NCI-H2171 treated with DMSO at 0.1 percent for 48 hours (cell line): ENCODE measurements around the gene OPTC.

Experiments used
- DNase-seq: peaks from one replicate; lab custom pipeline; 2025; lab: John Stamatoyannopoulos, UW

Gene OPTC

GRCh38 chr1:203536575-203536974, 42.6 kb downstream of the OPTC start:
- DNase-seq, result no peak

- DNase-seq, result no peak
These were observed 43.1 kb downstream of the OPTC start for GRCh38 chr1:203536980-203537455.

- DNase-seq, result peak; percentile 28
These were observed 44.0 kb downstream of the OPTC start for GRCh38 chr1:203537806-203538464.

GRCh38 chr1:203538726-203539125, 44.8 kb downstream of the OPTC start:
- DNase-seq, result no peak

- no peak for DNase-seq
These were observed 46.0 kb downstream of the OPTC start for GRCh38 chr1:203539831-203540546.

GRCh38 chr1:203544485-203544884, 50.5 kb downstream of the OPTC start:
- DNase-seq, result no peak

- no peak for DNase-seq
These were observed 51.2 kb downstream of the OPTC start for GRCh38 chr1:203544978-203545816.

GRCh38 chr1:203546274-203546673, 52.3 kb downstream of the OPTC start:
- no peak for DNase-seq

- no peak for DNase-seq
These were observed 53.2 kb downstream of the OPTC start for GRCh38 chr1:203547147-203547546.

GRCh38 chr1:203547771-203548421, 53.9 kb downstream of the OPTC start:
- DNase-seq, result peak; percentile 13

- no peak for DNase-seq
These were observed 54.9 kb downstream of the OPTC start for GRCh38 chr1:203548892-203549291.

GRCh38 chr1:203549309-203549708, 55.4 kb downstream of the OPTC start:
- peak; percentile 72 for DNase-seq

- no peak for DNase-seq
These were observed 56.9 kb downstream of the OPTC start for GRCh38 chr1:203550846-203551245.

GRCh38 chr1:203551550-203551949, 57.6 kb downstream of the OPTC start:
- no peak for DNase-seq

- no peak for DNase-seq
These were observed 59.5 kb downstream of the OPTC start for GRCh38 chr1:203553496-203553895.

GRCh38 chr1:203554071-203554470, 60.1 kb downstream of the OPTC start:
- no peak for DNase-seq

- DNase-seq, result no peak
These were observed 61.1 kb downstream of the OPTC start for GRCh38 chr1:203555076-203555475.

- no peak for DNase-seq
These were observed 61.6 kb downstream of the OPTC start for GRCh38 chr1:203555511-203556046.

- DNase-seq, result no peak
These were observed 62.3 kb downstream of the OPTC start for GRCh38 chr1:203556047-203556851.

GRCh38 chr1:203557390-203557789, 63.4 kb downstream of the OPTC start:
- no peak for DNase-seq
